ENCODE measurements around the gene ITPR1. TPM values are rescaled to one million over a fixed set of nuclear protein-coding genes. Genes with fewer than 3 reads are reported as not detected.

ITPR1 gene
- polyA plus RNA-seq, 2 of the 4 experiments (the other 2 are of a cell fraction) = 2.8 to 9.6 TPM

GRCh38 chr3:4472766-4473165 lies 20.4 kb upstream of the ITPR1 start:
- DNase-seq (ENCODE audit: low read depth in 1 of 2, low spot score in 1 of 2) = no peak
- Histone ChIP-seq H3K4me2 (no peak overlapping the region), H3K4me3 (no peak overlapping the region), H3K4me1 (no peaks in the 10 kb centered on the region), H3K9me3 (no peaks in the 10 kb centered on the region), H3K27ac (no peak overlapping the region)
- TF ChIP-seq CBX2 (IDR thresholded peaks at IDR 0.05; ENCODE audit: borderline replicate concordance, low read depth) = no peak
- TF ChIP-seq POLR2AphosphoS2 (conservative IDR thresholded peaks at IDR 0.05; ENCODE audit: low read length) = no peak
- no peak for TF ChIP-seq CHD2 (IDR thresholded peaks at IDR 0.05; ENCODE audit: low read length, partially characterized antibody)
- TF ChIP-seq NFE2L2 (conservative IDR thresholded peaks at IDR 0.05; ENCODE audit: low read length) = no peak
- TF ChIP-seq SREBF2 (IDR thresholded peaks at IDR 0.05) = no peak
- no peak for TF ChIP-seq BCL3 (IDR thresholded peaks at IDR 0.05)
- no peak for TF ChIP-seq BHLHE40 (IDR thresholded peaks at IDR 0.05; ENCODE audit: low read depth, low read length)
- no peak for TF ChIP-seq TP53 (CRISPR knock-in tag; IDR thresholded peaks at IDR 0.05)
- no peak for TF ChIP-seq KDM5A (IDR thresholded peaks at IDR 0.05)
- no peak for TF ChIP-seq EHMT2 (IDR thresholded peaks at IDR 0.05; ENCODE audit: low read depth)
- TF ChIP-seq JUNB (IDR thresholded peaks at IDR 0.05) = no peak
- no peak for TF ChIP-seq HEYL (CRISPR knock-in tag; IDR thresholded peaks at IDR 0.05)
- ChIA-PET CTCF (no interaction called here), POLR2A (interaction anchor here (0.8 kb wide), 1 partner anchor 20 kb away, joined by 4 read pairs; the partner anchor contains the start of gene ITPR1)
- peak in 1 of 2 experiments; percentile 53; a peak in 3 of 6 replicates for ATAC-seq
- WGBS (ENCODE audit: missing lambda C conversion rate) = 28% methylated on average over 2 of the region's 2 CpGs
- no peak for FAIRE-seq

GRCh38 chr3:4474683-4475490 lies 18.3 kb upstream of the ITPR1 start:
- no peaks in the 10 kb centered on the region for H3K4me1 ChIP-seq
- 0 out of 6 replicates have a peak overlapping the region, but pooled peaks of 1 of the 2 experiments have one; percentile 25 for H3K27ac ChIP-seq
- ChIA-PET CTCF (interaction anchor here (1.1 kb wide), 1 partner anchor 141 kb away, joined by 5 read pairs; no protein-coding TSS in a partner anchor), POLR2A (interaction anchor here (1.2 kb wide), 1 partner anchor 18 kb away, joined by 5 read pairs; the partner anchor contains the start of gene ITPR1)
- no peaks in the 10 kb centered on the region for H3K9me3 ChIP-seq
- FAIRE-seq (no peak), ATAC-seq (peak in 1 of 2 experiments; percentile 43; a peak in 3 of 6 replicates), DNase-seq (ENCODE audit: low read depth in 1 of 2, low spot score in 1 of 2) (peak in 1 of 2 experiments; percentile 16)
- no peak overlapping the region for H3K4me3 ChIP-seq
- H3K4me2 ChIP-seq = 0 out of 3 replicates have a peak overlapping the region, but pooled peaks have one; percentile 2
- TF ChIP-seq REST (IDR thresholded peaks at IDR 0.05) = no peak
- TF ChIP-seq HOXB13 (CRISPR knock-in tag; IDR thresholded peaks at IDR 0.05; ENCODE audit: low read depth) = no peak
- TF ChIP-seq GATA3 (IDR thresholded peaks at IDR 0.05; ENCODE audit: borderline replicate concordance) = no peak
- 37% methylated on average over 7 of the region's 7 CpGs for WGBS (ENCODE audit: missing lambda C conversion rate)

- H3K27ac ChIP-seq = no peak overlapping the region
- H3K9me3 ChIP-seq = no peaks in the 10 kb centered on the region
- POLR2A ChIA-PET = interaction anchor here (1.2 kb wide), 1 partner anchor 17 kb away, joined by 5 read pairs; the partner anchor contains the start of gene ITPR1
- H3K4me2 ChIP-seq = no peak overlapping the region
- no peak for TF ChIP-seq FOXS1 (CRISPR knock-in tag; IDR thresholded peaks at IDR 0.05)
- TF ChIP-seq REST (IDR thresholded peaks at IDR 0.05) = no peak
- no peak for TF ChIP-seq ZFP36 (IDR thresholded peaks at IDR 0.05; ENCODE audit: borderline replicate concordance, partially characterized antibody)
- TF ChIP-seq E2F6 (IDR thresholded peaks at IDR 0.05; ENCODE audit: borderline replicate concordance, low read depth) = no peak
- TF ChIP-seq RNF2 (IDR thresholded peaks at IDR 0.05; ENCODE audit: borderline replicate concordance, low read depth) = no peak
- ATAC-seq (no peak), FAIRE-seq (no peak), DNase-seq (ENCODE audit: low read depth in 1 of 2, low spot score in 1 of 2) (no peak)
- H3K4me1 ChIP-seq = no peaks in the 10 kb centered on the region
- CTCF ChIA-PET = interaction anchor here (0.9 kb wide), 1 partner anchor 125 kb away, joined by 5 read pairs; no protein-coding TSS in a partner anchor
- H3K4me3 ChIP-seq = no peak overlapping the region
Observed at GRCh38 chr3:4475804-4476203, 17.3 kb upstream of the ITPR1 start.
